HG02943 (cell line): ENCODE results near the gene SAT1.

ENCODE experiments used
- ATAC-seq: cut with Tn5 transposase; IDR thresholded peaks from one replicate; pipeline ENCODE4 v1.9.1; 2021; ENCODE audit warnings: mild to moderate bottlenecking, low read depth, moderate library complexity; ENCODE audit not compliant: unreplicated experiment

The SAT1 gene

GRCh38 chrX:23773601-23774175, 9.3 kb upstream of the SAT1 start:
- ATAC-seq = peak; percentile 84

DNA sequence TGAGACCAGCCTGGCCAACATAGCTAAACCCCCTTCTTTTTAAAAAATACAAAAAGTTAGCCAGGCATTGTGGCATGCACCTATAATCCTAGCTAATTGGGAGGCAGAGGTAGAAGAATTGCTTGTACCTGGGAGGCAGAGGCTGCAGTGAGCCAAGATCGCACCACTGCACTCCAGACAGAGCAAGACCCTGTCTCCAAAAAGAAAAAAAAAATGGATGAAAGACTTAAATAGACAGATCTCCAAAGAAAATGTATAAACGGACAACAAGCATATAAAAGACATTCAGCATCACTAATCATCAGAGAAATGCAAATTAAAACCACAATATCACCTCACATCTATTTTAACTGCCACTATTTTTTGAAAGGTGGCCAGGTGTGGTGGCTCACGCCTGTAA, 6.6 kb upstream of the SAT1 start:
- no peak for ATAC-seq

DNA sequence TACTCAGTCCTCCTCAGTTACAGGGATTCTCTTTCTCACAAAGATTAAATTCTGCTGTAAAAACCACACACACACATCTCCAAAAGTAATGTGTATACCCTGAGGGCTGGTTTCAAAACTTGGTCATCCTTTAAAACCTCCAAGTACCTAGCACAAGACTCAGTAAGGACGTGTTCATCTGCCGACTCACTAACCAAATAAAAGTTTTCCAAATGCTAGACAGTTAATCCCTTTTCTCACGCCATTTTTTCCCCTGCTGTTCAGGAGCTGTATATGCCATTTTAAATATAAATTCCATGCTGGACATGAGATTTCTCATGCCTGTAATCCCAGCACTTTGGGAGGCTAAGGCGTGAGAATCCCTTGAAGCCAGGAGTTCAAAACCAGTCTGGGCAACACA, 3.9 kb upstream of the SAT1 start:
- no peak for ATAC-seq

GRCh38 chrX:23782455-23782854, 518 bp upstream of the SAT1 start:
- no peak for ATAC-seq

DNA sequence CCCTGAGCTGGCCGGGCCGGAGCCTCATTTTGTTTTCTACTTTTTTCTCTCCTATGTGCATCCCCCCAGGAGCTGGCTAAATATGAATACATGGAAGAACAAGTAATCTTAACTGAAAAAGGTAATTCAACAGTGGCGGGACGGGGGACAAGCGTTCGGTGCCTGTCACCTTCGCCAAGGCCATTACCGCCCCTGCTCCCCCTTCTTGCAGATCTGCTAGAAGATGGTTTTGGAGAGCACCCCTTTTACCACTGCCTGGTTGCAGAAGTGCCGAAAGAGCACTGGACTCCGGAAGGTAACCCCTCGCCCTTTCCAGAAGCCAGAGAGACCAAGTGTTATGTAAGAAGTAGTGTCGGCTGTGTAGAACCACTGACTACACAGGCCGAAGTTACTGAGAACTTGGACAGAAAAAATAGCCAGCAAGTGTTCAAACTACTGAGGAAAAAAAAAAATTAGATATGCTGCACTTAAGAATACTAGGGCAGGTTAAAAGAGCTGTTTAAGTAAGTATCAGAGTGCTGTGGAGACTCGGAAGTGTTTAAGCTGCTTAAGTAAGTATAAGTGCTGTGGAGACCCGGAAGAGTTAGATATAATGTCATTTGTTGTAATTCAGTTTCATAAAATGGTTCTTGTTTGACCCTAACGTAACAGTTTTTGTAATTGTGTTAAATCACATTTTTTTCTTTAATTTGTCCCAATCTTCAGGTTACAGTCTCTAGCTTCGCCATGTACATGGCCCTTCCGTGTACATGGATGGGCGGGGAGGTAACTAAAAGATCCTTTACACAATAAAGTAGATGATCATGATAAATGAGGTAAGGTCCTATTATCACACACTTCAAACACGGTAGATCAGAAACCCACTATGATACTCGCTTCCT, 856 bp downstream of the SAT1 start:
- ATAC-seq = no peak

GRCh38 chrX:23784470-23785331, 1.7 kb downstream of the SAT1 start:
- ATAC-seq = no peak

GRCh38 chrX:23785580-23785979, 2.6 kb downstream of the SAT1 start:
- no peak for ATAC-seq

GRCh38 chrX:23786268-23786815, 3.4 kb downstream of the SAT1 start:
- no peak for ATAC-seq

GRCh38 chrX:23787745-23788118, 4.8 kb downstream of the SAT1 start:
- ATAC-seq = no peak

- ATAC-seq = no peak
Observed at GRCh38 chrX:23788521-23788920, 5.5 kb downstream of the SAT1 start.

DNA sequence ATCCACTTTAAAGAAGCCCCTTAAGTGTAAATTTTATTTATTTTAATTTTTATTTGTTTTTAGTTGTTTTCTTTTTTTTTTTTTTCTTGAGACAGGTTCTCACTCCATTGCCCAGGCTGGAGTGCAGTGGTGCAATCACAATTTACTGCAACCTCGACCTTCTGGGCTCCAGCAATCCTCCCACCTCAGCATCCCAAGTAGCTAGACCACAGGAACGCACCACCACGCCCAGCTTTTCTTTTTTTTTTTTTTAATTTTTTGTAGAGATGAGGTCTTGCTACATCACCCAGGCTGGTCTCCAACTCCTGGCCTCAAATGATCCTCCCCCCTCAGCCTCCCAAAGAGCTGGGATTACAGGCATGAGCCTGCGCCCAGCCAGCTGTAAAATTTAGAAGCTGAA, 6.0 kb downstream of the SAT1 start:
- no peak for ATAC-seq

DNA sequence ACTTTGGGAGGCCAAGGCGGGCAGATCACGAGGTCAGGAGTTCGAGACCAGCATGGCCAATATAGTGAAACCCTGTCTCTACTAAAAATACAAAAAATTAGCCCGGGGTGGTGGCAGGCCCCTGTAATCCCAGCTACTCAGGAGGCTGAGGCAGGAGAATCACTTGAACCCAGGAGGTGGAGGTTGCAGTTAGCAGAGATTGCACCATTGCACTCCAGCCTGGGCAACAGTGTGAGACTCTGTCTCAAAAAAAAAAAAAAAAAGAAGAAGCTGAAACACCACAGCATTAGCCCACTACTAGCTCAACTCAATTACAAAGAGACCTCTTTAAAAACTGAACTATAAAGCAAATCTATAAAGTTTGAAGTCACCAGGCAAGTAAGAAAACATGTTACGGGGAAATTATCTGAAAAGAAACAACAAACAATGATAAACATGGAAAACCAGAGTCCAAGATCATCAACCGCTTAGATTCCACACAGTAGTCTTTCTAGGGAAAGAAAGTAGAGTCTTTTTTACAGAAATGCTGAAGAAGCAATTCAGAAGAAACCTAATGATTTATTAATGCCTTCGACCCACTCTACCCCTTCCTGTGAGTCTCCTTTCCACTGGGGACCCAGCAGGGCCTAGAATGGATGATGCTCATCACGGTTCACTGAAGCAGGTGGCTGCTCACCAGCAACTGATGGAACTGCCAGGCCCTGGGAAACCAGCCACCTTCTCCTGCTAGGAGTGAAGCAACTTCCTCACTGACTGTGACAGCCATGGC, 6.6 kb downstream of the SAT1 start:
- no peak for ATAC-seq

DNA sequence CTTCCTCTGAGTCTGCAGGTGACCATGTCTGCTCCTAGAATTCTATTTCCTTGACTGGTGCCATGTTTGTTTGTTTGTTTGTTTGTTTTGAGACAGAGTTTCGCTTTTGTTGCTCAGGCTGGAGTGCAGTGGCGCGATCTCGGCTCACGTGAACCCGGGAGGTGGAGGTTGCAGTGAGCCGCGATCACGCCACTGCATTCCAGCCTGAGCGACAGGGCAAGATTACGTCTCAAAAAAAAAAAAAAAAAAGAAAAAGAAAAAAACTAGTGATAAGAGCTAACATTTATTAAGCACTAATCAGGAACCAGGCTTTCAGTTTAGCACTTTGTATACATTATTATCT, 7.2 kb downstream of the SAT1 start:
- ATAC-seq = no peak

GRCh38 chrX:23792861-23793553, 10.0 kb downstream of the SAT1 start:
- ATAC-seq = no peak

GRCh38 chrX:23795221-23795620, 12.2 kb downstream of the SAT1 start:
- ATAC-seq = no peak

- ATAC-seq = no peak
Observed at GRCh38 chrX:23797371-23798128, 14.6 kb downstream of the SAT1 start.

DNA sequence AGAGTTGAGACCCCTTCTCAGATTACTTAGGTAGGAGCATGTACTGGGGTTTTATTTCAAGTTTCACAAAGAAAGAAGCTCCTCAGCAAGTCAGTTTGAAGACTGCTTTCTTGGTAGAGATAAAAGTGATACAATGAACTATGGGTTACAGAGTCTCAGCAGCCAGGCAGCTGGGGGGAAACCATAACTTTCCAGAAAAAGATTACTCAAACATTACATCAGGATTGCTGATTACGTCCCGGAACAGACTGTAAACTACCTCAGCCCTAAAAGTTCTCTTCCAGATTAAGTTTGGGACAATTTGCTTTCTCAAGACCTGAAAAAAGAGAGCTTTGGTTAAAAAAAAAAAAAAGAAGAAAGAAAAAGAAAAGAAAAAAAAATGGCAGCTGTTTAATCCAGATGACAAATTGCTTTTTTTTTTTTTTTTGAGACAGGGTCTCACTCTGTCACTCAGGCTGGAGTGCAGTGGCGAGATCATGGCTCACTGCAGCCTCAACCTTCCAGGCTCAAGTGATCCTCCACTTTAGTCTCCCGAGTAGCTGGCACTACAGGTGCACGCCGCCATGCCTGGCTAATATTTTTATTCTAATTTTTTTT, 16.6 kb downstream of the SAT1 start:
- ATAC-seq = no peak

DNA sequence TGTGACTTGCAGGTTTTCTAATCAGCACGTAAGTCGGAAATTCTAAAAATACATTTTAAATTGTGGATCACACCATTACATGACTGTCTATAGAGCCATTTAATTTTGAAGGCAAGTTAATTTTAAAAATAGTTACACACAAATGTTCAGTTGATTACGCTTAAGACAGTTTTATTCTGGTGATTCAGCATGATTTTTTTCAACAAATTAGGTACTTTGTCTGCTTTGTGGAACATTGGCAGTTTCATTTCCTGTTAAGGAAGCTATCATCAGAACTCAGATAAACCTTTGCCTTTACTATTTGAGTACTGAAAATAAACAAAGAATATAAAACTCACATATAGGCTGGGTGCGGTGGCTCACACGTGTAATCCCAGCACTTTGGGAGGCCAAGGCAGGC, 19.5 kb downstream of the SAT1 start:
- no peak for ATAC-seq

- ATAC-seq = no peak
Observed at GRCh38 chrX:23803931-23804381, 21.0 kb downstream of the SAT1 start.
